HepG2 (cell line): ENCODE measurements around the gene MRGPRG. TPM values are rescaled to one million over a fixed set of nuclear protein-coding genes. Genes with fewer than 3 reads are reported as not detected.

Source experiments
- ZBTB40 ChIP-seq, 2 experiments: fragments of 450-650 bp in 1 of 2; sonication (generic) in 1 of 2; formaldehyde crosslinking in 1 of 2; IDR thresholded peaks; 2 replicates each; pipeline versions ENCODE4 v1.6.1 to v1.8.0; 2016 to 2022; ENCODE audit warnings: antibody characterized with exemption in 1 of 2, mild to moderate bottlenecking in 1 of 2, missing genetic modification reagents in 1 of 2
- ZNF441 ChIP-seq: sonication (generic); formaldehyde crosslinking; IDR thresholded peaks from 2 replicates; pipeline ENCODE4 v1.7.0; 2021; ENCODE audit warnings: missing genetic modification reagents, borderline replicate concordance
- polyA plus RNA-seq, 8 experiments: library from polyadenylated mRNA; depleted of rRNA in 3 of 8; stranded (reverse) in 7 of 8; unstranded in 1 of 8; fragments of >200 nt; fragmentation: Illumina TruSeq in 4 of 8; extraction: Trizol in 4 of 8; gene quantifications; 2 replicates each; pipeline versions ENCODE4 v1.2.1 to v1.2.3, GENCODE V29; 2011 to 2016; ENCODE audit warnings: low read depth in 4 of 8, missing spikeins in 1 of 8, mixed read lengths in 1 of 8; ENCODE audit not compliant: insufficient read depth in 1 of 8
- total RNA-seq, 5 experiments: library from RNA; depleted of rRNA; stranded (reverse); fragments of >200 nt; fragmentation: Illumina TruSeq; extraction: Trizol; gene quantifications; 2 replicates each; pipeline ENCODE4 v1.2.3, GENCODE V29; 2016; ENCODE audit warnings: low read depth in 1 of 5

Gene MRGPRG
- total and polyA plus RNA-seq, 2 of the 13 experiments (the other 11 are each of a cell fraction or from before 2014, with no cell fraction given), result not detected

GRCh38 chr11:3181725-3182461 is 36.7 kb downstream of the MRGPRG start (continued):
- TF ChIP-seq ZBTB40 (IDR thresholded peaks at IDR 0.05), result no peak
- no peak for TF ChIP-seq ZBTB40 (CRISPR knock-in tag; IDR thresholded peaks at IDR 0.05)
- no peak for TF ChIP-seq ZNF441
